Measurements from ENCODE around the gene ADORA2A.

Gene ADORA2A

GRCh38 chr22:24433001-24433827, 5.8 kb downstream of the ADORA2A start:
- DNase-seq (ENCODE audit: insufficient read length, low spot score) (no peak), FAIRE-seq (no peak)
- TF ChIP-seq CTCF (IDR thresholded peaks at IDR 0.05; ENCODE audit: insufficient read depth, missing control alignments) = no peak

- no peak for FAIRE-seq
Measured at GRCh38 chr22:24433828-24434470, 6.5 kb downstream of the ADORA2A start.

GRCh38 chr22:24434471-24435322, 7.3 kb downstream of the ADORA2A start:
- no peak for FAIRE-seq
- no peak for TF ChIP-seq CTCF (IDR thresholded peaks at IDR 0.05; ENCODE audit: insufficient read depth, missing control alignments)
- peak; percentile 15 for DNase-seq (ENCODE audit: insufficient read length, low spot score)

More at GRCh38 chr22:24433828-24434470, 6.5 kb downstream of the ADORA2A start:
- TF ChIP-seq CTCF (IDR thresholded peaks at IDR 0.05; ENCODE audit: insufficient read depth, missing control alignments) = no peak
- DNase-seq (ENCODE audit: insufficient read length, low spot score) = no peak

GRCh38 chr22:24435323-24435645, 7.9 kb downstream of the ADORA2A start:
- no peak for FAIRE-seq
- DNase-seq (ENCODE audit: insufficient read length, low spot score) = peak; percentile 9
- TF ChIP-seq CTCF (IDR thresholded peaks at IDR 0.05; ENCODE audit: insufficient read depth, missing control alignments) = no peak

GRCh38 chr22:24435861-24436371, 8.5 kb downstream of the ADORA2A start:
- no peak for TF ChIP-seq CTCF (IDR thresholded peaks at IDR 0.05; ENCODE audit: insufficient read depth, missing control alignments)
- peak; percentile 8 for DNase-seq (ENCODE audit: insufficient read length, low spot score)
- FAIRE-seq = no peak

- DNase-seq (ENCODE audit: insufficient read length, low spot score) = peak; percentile 11
- no peak for TF ChIP-seq CTCF (IDR thresholded peaks at IDR 0.05; ENCODE audit: insufficient read depth, missing control alignments)
- FAIRE-seq = no peak
Measured at GRCh38 chr22:24436553-24436952, 9.2 kb downstream of the ADORA2A start.
